ENCODE measurements around the gene BACE2.

GRCh38 chr21:41136286-41136685 lies 31.7 kb upstream of the BACE2 start:
- TF ChIP-seq CTCF (optimal IDR thresholded peaks at IDR 0.05 in 1 of 3, IDR thresholded peaks at IDR 0.05 in 1 of 3, conservative IDR thresholded peaks at IDR 0.05 in 1 of 3; ENCODE audit: extremely low read depth in 1 of 3, insufficient read depth in 2 of 3, low read length in 3 of 3) (no peak), EZH2 (IDR thresholded peaks at IDR 0.05; ENCODE audit: low read length) (no peak)

Measured in keratinocyte (primary cell).